HUES64 (cell line): ENCODE measurements around the gene KIAA0930.
A peak's percentile ranks its signal among the peaks of the same experiment; 100 is the strongest.

Experiments used
- H3K27ac ChIP-seq: 2 replicates; pipeline ENCODE4 v1.7.0; 2013; ENCODE audit warnings: low read depth, low read length, inconsistent platforms
- H3K27me3 ChIP-seq: 2 replicates; pipeline ENCODE4 v1.6.1; 2013; ENCODE audit warnings: mild to moderate bottlenecking, low read length; ENCODE audit not compliant: insufficient read depth
- H3K36me3 ChIP-seq: 2 replicates; pipeline ENCODE4 v1.6.1; 2013; ENCODE audit warnings: mild to moderate bottlenecking, low read length; ENCODE audit not compliant: insufficient read depth
- H3K4me1 ChIP-seq: 2 replicates; pipeline ENCODE4 v1.6.1; 2013; ENCODE audit warnings: mild to moderate bottlenecking, low read length, moderate library complexity; ENCODE audit not compliant: insufficient read depth
- H3K4me3 ChIP-seq: 2 replicates; pipeline ENCODE4 v1.5.1; 2013; ENCODE audit warnings: mild to moderate bottlenecking, low read length, moderate library complexity
- H3K9ac ChIP-seq: 2 replicates; pipeline ENCODE4 v1.6.1; 2013; ENCODE audit warnings: mild to moderate bottlenecking, low read depth, low read length
- H3K9me3 ChIP-seq: 2 replicates; pipeline ENCODE4 v1.6.1; 2013; ENCODE audit warnings: low read depth, low read length; ENCODE audit not compliant: insufficient read depth
- WGBS: fragments of 150-250, 120-280 bp; methylation state at CpG from one replicate; pipeline ENCODE4 v1.1.7; 2013; ENCODE audit warnings: missing lambda C conversion rate; 5-methylcytosine and 5-hydroxymethylcytosine counted together

KIAA0930 gene

GRCh38 chr22:45244916-45245315 lies 4.2 kb upstream of the KIAA0930 start:
- Histone ChIP-seq H3K9ac (no peak overlapping the region), H3K27ac (no peak overlapping the region), H3K4me1 (peaks cover 4% of the 10 kb centered on the region; the same call in 1 of the 2 replicates), H3K9me3 (no peaks in the 10 kb centered on the region), H3K27me3 (peaks cover 19% of the 10 kb centered on the region), H3K4me3 (no peak overlapping the region), H3K36me3 (no peaks in the 10 kb centered on the region)
- 90% methylated on average over 4 of the region's 4 CpGs for WGBS

GRCh38 chr22:45242778-45243191 lies 2.1 kb upstream of the KIAA0930 start:
- no peak overlapping the region for H3K27ac ChIP-seq
- WGBS, result 80% methylated on average over 7 of the region's 7 CpGs
- H3K4me1 ChIP-seq, result peaks cover 4% of the 10 kb centered on the region; the same call in 1 of the 2 replicates
- H3K36me3 ChIP-seq, result no peaks in the 10 kb centered on the region
- no peaks in the 10 kb centered on the region for H3K9me3 ChIP-seq
- no peak overlapping the region for H3K9ac ChIP-seq
- peaks cover 21% of the 10 kb centered on the region for H3K27me3 ChIP-seq
- no peak overlapping the region for H3K4me3 ChIP-seq

GRCh38 chr22:45240104-45240809 lies 437 bp downstream of the KIAA0930 start:
- under 1% methylated on average over 69 of the region's 73 CpGs for WGBS
- no peaks in the 10 kb centered on the region for H3K4me1 ChIP-seq
- H3K27me3 ChIP-seq, result peaks cover 21% of the 10 kb centered on the region
- peak overlapping the region; percentile 69 for H3K4me3 ChIP-seq
- H3K27ac ChIP-seq, result no peak overlapping the region
- no peaks in the 10 kb centered on the region for H3K9me3 ChIP-seq
- H3K9ac ChIP-seq, result peak overlapping the region; percentile 46
- no peaks in the 10 kb centered on the region for H3K36me3 ChIP-seq

- Histone ChIP-seq H3K27me3 (peaks cover 21% of the 10 kb centered on the region), H3K9me3 (no peaks in the 10 kb centered on the region), H3K4me1 (no peaks in the 10 kb centered on the region), H3K27ac (no peak overlapping the region), H3K9ac (no peak overlapping the region), H3K4me3 (peak overlapping the region; percentile 69), H3K36me3 (no peaks in the 10 kb centered on the region)
- 19% methylated on average over 8 of the region's 8 CpGs for WGBS
Observed at GRCh38 chr22:45239681-45240051, 1.0 kb downstream of the KIAA0930 start.

GRCh38 chr22:45238957-45239680 lies 1.6 kb downstream of the KIAA0930 start:
- peak overlapping the region; percentile 69 for H3K4me3 ChIP-seq
- no peaks in the 10 kb centered on the region for H3K4me1 ChIP-seq
- no peaks in the 10 kb centered on the region for H3K9me3 ChIP-seq
- WGBS, result 66% methylated on average over 6 of the region's 6 CpGs
- H3K9ac ChIP-seq, result no peak overlapping the region
- H3K27me3 ChIP-seq, result peaks cover 21% of the 10 kb centered on the region
- no peaks in the 10 kb centered on the region for H3K36me3 ChIP-seq
- H3K27ac ChIP-seq, result no peak overlapping the region

- 91% methylated on average over 18 of the region's 18 CpGs for WGBS
- Histone ChIP-seq H3K27me3 (peaks cover 21% of the 10 kb centered on the region), H3K4me1 (no peaks in the 10 kb centered on the region), H3K9me3 (no peaks in the 10 kb centered on the region), H3K9ac (no peak overlapping the region), H3K4me3 (no peak overlapping the region), H3K27ac (no peak overlapping the region), H3K36me3 (no peaks in the 10 kb centered on the region)
Observed at GRCh38 chr22:45238076-45238956, 2.4 kb downstream of the KIAA0930 start.

GRCh38 chr22:45237065-45237990 lies 3.4 kb downstream of the KIAA0930 start:
- H3K9ac ChIP-seq, result no peak overlapping the region

GRCh38 chr22:45235851-45236342 lies 4.8 kb downstream of the KIAA0930 start:
- 94% methylated on average over 20 of the region's 20 CpGs for WGBS
- Histone ChIP-seq H3K36me3 (no peaks in the 10 kb centered on the region), H3K27ac (no peak overlapping the region), H3K27me3 (peaks cover 7% of the 10 kb centered on the region), H3K4me1 (no peaks in the 10 kb centered on the region), H3K4me3 (no peak overlapping the region), H3K9me3 (no peaks in the 10 kb centered on the region), H3K9ac (no peak overlapping the region)

More at GRCh38 chr22:45237065-45237990, 3.4 kb downstream of the KIAA0930 start:
- Histone ChIP-seq H3K27me3 (peaks cover 17% of the 10 kb centered on the region), H3K27ac (no peak overlapping the region), H3K9me3 (no peaks in the 10 kb centered on the region), H3K4me3 (no peak overlapping the region), H3K4me1 (no peaks in the 10 kb centered on the region), H3K36me3 (no peaks in the 10 kb centered on the region)
- 89% methylated on average over 15 of the region's 15 CpGs for WGBS

GRCh38 chr22:45235101-45235777 lies 5.5 kb downstream of the KIAA0930 start:
- no peak overlapping the region for H3K4me3 ChIP-seq
- no peaks in the 10 kb centered on the region for H3K4me1 ChIP-seq
- no peak overlapping the region for H3K27ac ChIP-seq
- H3K27me3 ChIP-seq, result peaks cover 5% of the 10 kb centered on the region
- 95% methylated on average over 23 of the region's 23 CpGs for WGBS
- no peak overlapping the region for H3K9ac ChIP-seq
- H3K36me3 ChIP-seq, result no peaks in the 10 kb centered on the region
- no peaks in the 10 kb centered on the region for H3K9me3 ChIP-seq

- H3K27me3 ChIP-seq, result no peaks in the 10 kb centered on the region
- H3K4me1 ChIP-seq, result no peaks in the 10 kb centered on the region
- H3K36me3 ChIP-seq, result no peaks in the 10 kb centered on the region
- no peaks in the 10 kb centered on the region for H3K9me3 ChIP-seq
- H3K9ac ChIP-seq, result no peak overlapping the region
- no peak overlapping the region for H3K4me3 ChIP-seq
- 92% methylated on average over 10 of the region's 10 CpGs for WGBS
- no peak overlapping the region for H3K27ac ChIP-seq
Observed at GRCh38 chr22:45233827-45234226, 6.9 kb downstream of the KIAA0930 start.
